RPMI7951 (cell line): Measurements from ENCODE around the gene SERPINE2. TPM values are rescaled to one million over a fixed set of nuclear protein-coding genes. Genes with fewer than 3 reads are reported as not detected.
A peak's percentile ranks its signal among the peaks of the same experiment; 100 is the strongest.

Source experiments
- DNase-seq: peaks from one replicate; pipeline ENCODE4 v3.0.0-alpha.2; 2012; ENCODE audit warnings: low read depth
- total RNA-seq: library from RNA; depleted of rRNA; stranded (reverse); fragments of >200 nt; shearing (Covaris generic); gene quantifications from 2 replicates; pipeline ENCODE4 v1.2.3, GENCODE V29; 2014

SERPINE2 gene
- total RNA-seq, 1 experiment from 2014 or later, result 173 TPM

DNA sequence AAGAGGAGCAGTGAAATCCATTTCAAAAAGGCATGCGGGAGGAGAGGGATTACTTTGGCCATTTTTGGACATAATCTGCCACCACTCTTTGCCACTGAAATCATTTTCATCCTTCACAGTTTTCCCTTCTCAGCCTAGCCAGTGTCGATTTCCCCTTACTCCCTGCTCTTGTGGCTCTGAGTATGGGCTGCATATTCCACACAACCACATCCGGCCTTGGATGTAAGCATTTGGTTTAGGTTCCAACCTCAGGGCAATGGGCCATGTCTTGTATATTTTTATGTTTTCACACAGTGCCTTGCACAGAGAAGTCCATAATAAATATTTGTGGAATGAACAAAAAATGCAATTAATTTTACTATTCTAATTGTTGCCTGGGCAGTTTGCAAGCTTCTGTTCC is 7.7 kb upstream of the SERPINE2 start:
- DNase-seq, result peak; percentile 68

DNA sequence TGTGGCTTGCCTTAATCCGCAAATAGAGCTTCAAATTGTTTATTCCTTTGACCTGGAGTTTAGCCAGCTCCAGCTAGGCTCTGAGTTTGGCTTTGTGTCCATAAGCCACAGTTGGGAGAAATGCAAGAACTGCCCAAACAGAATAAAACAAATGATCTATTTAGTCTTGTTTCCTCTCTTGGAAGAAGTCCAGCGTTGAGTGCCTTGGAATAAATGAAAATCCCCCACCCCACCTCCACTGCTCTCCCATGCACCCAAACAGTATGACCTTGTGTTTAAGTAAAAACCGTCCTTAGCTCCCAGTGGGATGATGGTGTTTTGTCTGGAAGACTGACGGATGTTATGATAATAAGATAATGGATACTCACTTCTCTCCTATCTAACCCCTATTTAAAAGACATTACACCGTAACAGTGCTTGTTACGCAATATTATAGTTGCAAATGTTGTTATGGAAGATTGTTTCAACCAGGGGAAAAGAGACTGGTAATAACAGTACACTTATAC is 3.2 kb upstream of the SERPINE2 start:
- DNase-seq, result peak; percentile 54

DNA sequence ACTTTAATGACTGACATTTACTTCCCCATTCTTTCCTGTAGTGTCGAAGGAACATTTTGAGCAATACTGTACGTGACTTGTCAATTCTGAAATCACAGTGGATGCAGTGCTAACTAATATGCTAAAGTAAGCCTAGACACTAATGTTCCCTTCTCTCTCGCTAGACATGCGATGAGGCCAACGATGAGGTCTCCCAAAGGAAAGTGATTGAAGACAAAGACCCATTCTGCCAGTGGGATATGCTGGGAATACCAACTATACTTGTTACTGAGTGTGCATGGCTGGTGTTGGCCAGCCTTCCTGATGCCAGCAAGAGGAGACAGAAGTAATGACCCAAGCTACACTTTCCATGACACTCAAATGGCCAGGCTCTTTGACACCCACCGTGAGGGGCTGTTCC is 2.5 kb upstream of the SERPINE2 start:
- DNase-seq, result no peak

DNA sequence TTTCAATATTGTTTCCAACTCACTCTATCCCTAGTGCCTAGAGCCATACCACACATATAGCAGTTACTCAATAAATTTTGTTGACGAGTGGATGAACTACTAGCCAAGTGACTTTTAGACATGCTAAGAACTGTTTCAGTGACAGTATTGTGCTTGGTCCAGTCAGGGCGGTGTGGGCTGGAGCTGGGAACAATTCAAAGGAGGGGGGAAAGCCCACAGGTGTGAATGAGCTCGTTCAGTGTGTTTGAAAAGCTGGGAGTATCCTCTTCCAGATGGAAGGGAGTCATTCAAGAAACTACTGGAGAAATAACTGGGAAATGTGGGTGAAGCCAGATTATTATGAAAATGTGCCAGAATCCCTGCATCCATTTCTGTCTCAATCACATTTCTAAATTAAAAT is 1.7 kb upstream of the SERPINE2 start:
- DNase-seq, result no peak

DNA sequence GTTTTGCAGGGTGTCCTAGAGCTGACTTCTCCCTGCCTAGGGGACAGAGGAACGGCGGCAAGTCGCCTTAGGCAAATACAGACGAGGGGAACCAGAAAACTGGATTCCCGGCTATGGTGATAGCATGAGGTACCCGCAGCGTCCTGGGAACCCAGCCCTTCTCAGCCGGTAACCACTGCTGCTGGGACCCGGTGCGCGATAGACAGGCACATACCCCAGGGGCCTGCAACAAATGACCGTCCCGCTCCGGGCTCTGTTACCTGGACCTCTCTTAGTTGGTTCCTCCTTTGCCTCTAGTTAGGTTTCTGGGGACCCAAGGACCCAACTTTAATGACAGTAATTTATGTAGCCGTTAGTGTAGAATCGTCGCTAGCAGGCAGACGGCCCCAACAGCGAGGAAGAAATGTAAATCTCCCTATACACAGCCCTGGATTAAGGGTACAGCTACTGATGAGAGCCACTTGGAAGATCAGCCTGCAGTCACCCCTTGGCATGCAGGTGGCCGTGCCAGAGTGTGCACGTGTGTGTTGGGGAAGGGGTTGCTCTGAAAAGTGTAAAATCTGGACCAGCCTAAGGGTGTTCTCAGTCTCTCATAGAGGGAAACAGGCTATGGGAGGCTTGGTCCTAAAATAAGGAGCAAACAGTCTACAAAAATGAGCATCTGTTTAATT is 819 bp upstream of the SERPINE2 start:
- DNase-seq, result no peak

DNA sequence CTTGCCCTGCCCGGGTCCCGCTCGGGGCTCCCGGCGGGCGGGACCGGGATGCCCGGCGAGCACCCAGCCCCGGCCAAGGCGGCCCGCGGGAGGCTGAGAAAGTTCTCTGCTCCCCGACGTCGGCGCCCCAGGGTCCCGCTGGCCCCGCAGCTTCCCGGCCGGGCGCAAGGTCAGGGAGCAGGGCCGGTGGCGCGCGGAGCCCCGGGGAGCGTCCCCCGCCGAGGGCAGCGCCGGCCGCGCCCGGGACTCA is 331 bp downstream of the SERPINE2 start:
- DNase-seq, result no peak

DNA sequence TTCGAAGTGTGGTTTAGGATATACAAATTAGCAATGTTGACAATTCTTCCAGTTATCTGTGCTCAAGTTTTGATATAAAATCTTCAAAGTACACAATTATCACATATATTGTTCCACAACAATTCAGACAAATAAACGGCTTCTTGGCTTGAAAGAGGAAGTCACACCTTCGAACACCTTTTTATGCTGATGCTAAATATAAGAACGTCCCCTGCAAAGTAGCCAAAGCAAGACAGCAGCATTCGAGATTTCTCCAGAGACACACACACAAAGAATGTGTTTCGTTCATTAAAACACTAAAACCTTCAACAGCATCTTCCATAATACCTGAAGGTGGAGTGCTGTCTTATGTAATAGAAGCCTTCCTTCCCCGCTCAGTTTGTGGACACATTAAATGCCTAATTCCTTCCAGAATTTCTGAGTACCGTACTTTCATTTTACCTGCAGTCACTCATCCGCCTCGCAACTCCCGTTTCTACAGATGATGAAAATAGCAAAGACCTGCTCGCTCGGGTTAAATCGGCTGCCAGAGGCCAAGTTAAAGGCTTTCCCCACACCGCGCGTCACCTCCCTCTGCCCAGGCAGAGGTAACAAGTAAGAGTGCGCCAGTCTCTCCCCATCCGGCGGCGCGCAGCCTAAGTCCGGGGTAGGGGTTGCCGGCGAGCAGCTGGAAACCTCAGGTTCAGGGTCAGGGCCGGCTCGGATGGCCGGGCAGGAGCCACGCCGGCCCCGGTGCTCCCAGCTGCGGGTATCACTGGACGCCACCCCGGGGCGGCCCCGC is 847 bp downstream of the SERPINE2 start:
- DNase-seq, result peak; percentile 47

DNA sequence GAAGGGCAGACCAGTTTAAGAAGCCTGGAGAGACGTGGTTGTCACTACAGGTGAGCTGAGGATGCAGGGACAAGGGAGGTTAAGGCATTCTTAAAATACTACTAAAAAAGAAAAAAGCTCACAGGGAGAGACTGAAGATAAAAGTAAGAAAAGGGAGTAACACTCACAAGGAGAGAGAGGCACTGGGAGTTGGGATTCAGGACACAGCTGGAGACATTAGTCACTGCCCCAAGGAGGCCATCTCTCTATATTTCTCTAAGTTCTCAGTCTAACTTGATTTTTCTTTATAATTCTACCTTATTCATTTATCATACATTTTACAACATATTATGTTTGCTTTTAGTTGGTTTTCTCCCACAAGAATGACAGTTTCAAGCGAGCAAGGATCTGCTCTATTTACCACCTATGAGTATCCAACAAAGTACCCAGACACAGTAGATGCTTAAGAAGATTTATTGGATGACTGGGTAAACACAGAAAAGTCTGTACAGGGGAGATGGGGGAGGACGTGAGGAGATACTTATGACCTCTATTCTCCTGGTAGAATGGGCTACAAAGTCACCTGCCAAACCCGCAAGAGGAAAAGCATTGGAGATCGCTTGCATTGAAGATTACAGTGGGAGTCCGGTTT is 2.2 kb downstream of the SERPINE2 start:
- DNase-seq, result no peak

DNA sequence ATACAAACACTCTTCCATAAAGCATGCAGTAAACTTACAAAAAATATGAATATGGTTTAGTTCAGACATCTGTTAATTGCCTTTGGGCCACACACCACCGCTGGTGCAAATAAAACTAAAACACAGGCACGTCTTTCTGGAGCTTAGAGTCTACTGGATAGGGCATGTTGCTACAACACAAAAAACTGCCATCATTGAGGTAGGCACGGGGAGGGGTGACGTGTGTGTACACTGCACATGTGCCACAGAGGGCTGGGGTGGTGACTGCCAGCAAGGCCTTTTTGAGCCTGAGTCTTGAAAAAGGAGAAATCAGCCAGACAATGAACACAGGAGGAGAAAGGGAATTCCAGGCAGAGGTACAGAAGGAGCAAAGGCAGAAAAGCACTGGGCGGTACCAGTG is 5.1 kb downstream of the SERPINE2 start:
- no peak for DNase-seq

DNA sequence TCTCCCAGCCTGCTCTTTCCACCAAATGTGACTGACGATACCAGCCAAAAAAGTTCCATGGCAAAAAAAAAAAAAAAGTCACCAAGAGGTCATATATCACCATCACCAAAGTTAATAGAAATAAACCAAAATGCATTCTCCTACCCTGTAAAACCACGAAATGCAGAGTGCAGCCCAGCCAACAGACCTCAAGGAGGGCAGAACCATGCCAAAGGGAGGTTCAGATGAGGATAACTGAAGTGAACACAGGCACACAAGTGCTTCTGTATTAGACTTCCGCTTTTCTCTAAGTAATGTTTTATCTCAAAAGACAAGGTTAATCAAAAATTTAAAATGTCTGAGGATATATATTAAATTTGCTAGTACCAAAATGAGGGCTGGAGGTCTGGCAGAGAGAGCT is 5.5 kb downstream of the SERPINE2 start:
- DNase-seq, result no peak

DNA sequence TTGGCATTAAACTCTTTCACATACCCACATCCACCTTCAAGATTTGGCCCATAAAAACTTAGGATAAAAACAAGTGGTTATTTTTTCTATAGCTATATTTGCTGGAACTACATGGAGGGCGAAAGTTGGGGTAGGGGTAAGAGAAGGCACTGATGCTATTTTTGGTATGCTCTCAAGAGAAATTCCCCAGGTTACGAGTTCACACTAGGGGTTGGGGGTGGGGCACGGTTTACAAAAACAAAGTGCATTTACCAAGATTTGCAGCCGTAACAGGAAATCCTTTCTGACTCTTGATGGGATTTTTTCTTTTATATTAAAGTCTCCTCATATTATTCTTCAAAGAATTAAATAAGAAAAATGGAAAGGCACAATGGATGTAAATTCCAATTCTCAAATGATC is 6.8 kb downstream of the SERPINE2 start:
- DNase-seq, result no peak

DNA sequence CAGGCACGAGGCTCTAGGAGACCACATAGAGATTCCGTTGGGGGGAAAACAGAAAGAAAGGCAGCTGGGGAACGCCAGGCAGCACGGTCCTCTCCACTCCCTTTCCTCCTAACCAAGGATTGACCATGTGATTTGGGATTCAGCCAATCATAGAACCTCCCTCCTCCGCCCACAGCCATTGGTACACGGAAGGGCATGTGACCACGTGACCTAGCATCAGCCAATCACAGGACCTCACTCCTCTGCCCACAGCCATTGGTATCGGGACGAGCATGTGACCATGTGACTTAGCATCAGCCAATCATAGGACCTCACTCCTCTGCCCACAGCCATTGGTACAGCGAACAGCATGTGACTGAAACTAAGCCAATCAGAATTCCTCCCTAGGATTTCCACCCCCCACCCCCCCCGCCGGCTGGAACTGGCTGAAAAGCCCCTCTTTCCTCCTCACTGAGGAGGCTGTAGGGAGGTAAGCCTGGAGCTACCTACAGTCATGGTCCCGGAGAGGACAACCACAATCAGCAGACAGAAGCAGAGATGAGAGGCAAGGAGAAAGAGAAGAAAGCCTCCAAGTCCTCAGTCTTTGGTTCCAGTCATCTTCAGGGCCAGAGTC is 7.6 kb downstream of the SERPINE2 start:
- no peak for DNase-seq

DNA sequence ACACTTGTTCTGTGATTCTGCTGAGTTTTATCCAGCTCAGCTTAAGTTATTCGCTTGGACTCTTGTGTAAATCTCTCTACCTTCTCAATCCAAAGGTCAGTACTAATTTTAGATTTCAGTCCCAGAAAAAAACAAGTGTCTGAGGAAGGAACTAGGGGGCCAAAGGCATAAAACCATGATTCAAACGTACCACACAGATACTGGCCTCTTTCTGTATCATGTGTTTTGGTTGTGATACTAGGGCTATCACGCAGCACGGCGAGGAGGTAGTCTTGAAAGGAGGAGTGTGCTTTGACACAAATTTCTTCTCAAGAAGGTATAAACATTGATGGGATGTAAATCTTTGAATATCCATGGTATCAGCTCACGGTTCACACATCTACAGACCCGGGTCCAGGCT is 8.3 kb downstream of the SERPINE2 start:
- no peak for DNase-seq

DNA sequence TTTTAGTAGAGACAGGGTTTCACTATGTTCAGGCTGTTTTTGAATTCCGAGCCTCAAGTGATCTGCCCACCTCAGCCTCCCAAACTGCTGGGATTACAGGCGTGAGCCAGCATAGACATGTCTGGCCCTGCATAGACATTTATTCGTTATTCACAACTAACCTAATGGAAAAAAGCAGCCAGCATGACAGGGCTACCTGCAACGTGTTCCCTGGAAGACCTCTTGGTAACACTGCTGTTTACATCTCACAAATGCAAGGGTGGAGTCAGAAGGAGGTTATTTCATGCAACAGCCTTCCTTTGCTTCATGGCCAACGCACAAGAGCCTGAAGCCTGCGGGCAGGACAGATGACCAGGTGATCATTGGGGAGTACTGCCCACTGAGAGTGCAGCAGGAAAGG is 9.2 kb downstream of the SERPINE2 start:
- DNase-seq, result no peak

DNA sequence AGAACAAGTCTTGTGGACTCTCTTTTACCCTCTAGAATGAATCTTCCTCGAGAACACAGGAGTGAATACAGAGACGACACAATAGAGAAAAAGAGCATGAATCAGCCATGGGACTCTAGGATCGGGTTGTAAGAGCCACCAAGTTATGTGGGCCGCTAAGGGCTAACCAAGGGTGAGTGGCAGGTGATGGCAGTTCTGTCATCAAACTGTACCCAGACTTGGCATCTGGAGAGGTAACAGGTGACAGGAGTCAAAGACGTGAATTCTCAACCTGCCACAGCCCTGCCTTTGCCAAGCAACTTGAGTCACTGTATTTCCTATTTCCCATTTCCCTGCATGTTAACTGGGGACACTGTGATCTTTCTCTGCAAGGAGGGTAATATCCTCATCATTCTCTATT is 11.2 kb downstream of the SERPINE2 start:
- DNase-seq, result no peak

DNA sequence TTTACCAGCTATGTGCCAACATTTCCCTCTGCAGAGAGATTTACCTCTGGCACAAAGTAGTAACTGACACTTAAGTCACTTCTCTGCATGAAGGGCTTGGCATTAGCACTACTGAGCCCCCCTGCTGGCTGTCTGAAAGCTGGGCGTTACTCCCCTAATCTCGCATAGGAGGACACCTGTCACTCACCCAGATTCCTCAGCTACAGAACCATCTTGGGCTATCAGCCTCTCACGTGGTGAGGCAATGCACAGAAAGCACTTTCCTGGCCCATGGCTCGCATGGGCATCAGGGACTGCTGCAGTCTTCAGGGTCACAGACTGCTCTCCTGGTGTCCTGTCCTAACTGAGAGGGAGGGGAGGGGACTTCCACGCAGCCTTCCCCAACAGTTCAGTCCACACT is 12.0 kb downstream of the SERPINE2 start:
- no peak for DNase-seq

DNA sequence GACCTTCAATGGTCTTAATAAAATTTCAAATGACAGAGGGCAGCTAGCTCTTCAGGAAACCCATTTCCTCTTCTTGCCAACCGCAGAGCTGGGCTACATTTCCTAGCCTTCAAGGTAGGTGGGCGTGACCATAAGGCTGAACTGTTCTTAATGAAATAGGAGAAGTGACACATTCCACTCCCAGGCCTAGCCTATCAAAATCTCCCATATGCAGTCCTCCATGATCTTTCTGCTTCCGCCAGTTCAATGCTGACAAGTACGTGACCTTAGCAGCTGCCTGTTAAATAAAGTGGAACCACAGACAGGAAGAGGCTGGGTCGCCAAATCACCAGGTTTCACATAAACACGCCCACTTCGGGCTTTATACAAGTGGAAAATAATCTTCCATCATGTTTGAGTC is 13.2 kb downstream of the SERPINE2 start:
- DNase-seq, result no peak

DNA sequence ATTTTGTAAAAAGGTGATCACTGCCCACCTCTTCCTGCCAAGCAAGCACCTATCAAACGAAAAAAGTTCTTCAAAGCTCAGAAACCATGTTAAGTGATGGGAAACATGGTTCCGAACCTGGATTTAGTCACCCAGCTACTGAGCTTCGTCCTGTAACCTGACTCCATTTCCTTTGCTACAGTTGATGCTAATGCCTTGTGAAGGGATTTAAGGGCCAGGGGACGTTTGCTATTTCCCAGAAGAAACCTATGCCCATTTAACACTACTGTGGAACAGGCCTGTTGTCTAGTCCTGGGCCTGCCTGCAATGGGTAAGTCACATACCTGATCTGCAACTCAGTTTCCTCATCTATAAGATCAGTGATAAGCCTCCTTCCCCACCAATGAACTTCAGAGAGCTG is 14.8 kb downstream of the SERPINE2 start:
- DNase-seq, result no peak

DNA sequence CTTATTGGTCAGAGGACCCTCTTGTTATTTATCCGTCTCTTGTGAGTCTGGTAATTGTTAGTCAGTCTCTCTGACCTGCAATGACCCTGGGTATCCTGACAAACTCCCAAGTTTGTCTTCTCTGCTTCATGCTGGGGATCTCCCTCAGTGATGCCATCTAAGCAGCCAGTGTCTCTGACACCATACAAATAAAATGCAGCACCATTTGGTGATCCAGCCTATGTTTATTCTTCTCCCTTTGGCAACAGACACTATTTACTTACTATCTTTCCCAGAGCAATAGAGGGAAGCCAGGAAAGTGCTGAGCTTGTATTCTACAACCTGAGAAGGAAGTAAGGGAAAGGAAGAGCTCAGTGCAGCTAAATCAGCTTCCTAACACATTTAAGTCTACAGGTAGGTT is 15.9 kb downstream of the SERPINE2 start:
- peak; percentile 33 for DNase-seq

DNA sequence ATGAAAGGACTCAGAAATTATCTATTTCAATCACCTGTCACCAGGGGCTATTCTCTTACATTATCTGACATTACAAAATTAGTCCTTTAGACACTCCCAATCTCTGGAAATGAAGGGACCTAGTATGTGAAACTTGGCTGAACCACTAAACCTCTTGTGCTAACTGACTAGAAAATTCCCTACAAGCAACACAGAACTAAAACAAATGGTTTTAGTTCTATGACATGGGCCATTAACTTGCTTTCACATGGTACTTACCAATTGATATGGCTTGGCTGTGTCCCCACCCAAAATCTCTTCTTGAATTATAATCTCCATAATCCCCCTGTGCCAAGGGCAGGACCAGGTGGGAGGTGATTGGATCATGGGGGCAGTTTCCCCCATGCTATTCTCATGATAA is 16.6 kb downstream of the SERPINE2 start:
- DNase-seq, result no peak

DNA sequence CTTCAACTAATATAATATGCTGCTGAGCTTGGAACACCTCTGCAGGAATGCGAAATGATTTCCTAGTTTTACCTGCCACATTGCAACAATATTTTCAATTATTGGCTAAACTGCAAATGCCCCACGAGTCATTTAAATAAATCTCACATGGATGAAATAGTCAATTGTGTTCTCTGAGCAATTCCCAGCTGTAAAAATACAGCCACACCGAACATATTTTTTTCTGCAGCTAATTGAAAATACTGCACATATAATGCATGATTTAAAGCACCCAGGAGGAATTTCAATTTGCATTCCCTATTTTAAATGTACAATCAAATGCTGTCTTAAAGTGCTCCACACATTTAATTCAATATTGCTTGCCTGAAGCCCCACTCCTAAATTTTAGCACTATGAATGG is 18.6 kb downstream of the SERPINE2 start:
- DNase-seq, result no peak

DNA sequence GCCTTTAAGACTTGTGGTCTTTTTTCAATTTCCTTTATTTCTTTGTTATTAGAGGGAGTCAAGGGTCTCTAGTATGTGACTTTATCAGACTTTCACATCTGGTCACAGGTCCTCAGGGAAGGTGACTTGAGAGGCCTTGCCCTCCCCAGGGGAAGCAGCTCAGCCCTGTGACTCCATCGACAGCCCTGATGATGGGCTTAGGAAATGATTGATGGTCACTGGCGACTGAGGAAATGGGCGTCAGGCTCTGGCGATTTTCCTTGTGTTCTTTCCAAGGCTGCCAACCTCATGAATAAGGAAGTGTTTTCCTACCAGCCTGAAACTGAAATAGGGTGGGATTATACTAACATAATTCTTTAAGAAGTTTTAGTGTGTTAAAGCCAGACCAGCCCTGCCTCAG is 21.1 kb downstream of the SERPINE2 start:
- no peak for DNase-seq

DNA sequence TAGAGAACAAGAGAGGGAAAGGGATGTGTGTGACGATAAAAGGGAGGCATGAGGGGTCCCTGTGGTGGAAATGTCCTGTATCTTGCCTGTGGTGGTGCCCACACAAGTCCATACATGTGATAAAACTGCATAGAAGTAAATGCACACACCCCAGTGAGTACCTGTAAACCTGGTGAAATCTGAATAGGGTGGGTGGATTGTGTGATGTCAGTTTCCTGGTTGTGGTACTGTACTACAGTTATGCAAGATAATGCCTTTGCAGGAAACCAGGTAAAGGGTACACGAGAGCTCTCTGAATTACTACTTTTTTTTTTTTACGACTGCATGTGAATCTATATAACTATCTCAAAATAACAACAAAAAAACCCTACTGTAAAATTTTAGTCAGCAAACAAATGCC is 22.1 kb downstream of the SERPINE2 start:
- DNase-seq, result no peak
